GM18907 (cell line): Measurements from ENCODE around the gene GBA2.

Experiments
- ATAC-seq: cut with Tn5 transposase; IDR thresholded peaks from one replicate; pipeline ENCODE4 v1.9.1; 2021; ENCODE audit warnings: mild to moderate bottlenecking, moderate library complexity; ENCODE audit not compliant: unreplicated experiment

The GBA2 gene

GRCh38 chr9:35696520-35697215 is 52.4 kb downstream of the GBA2 start:
- peak; percentile 74 for ATAC-seq

- no peak for ATAC-seq
These were observed 53.1 kb downstream of the GBA2 start for GRCh38 chr9:35695943-35696401.

GRCh38 chr9:35691757-35692301 is 57.2 kb downstream of the GBA2 start:
- no peak for ATAC-seq

- ATAC-seq: no peak
These were observed 57.7 kb downstream of the GBA2 start for GRCh38 chr9:35691334-35691650.

- no peak for ATAC-seq
These were observed 58.3 kb downstream of the GBA2 start for GRCh38 chr9:35690614-35691333.

GRCh38 chr9:35690294-35690613 is 58.8 kb downstream of the GBA2 start:
- no peak for ATAC-seq

- no peak for ATAC-seq
These were observed 59.3 kb downstream of the GBA2 start, which contains the start of gene TPM2 for GRCh38 chr9:35689542-35690293. TPM2 (minus strand) TSS chr9:35689925; CDS start chr9:35689817, 108 bp downstream.

- ATAC-seq: no peak
These were observed 60.2 kb downstream of the GBA2 start for GRCh38 chr9:35688558-35689541.

- no peak for ATAC-seq
These were observed 61.0 kb downstream of the GBA2 start for GRCh38 chr9:35687972-35688557.

- no peak for ATAC-seq
These were observed 61.7 kb downstream of the GBA2 start for GRCh38 chr9:35687306-35687705.
